T1000 (cell line): ENCODE results near the gene CLOCK.

ENCODE experiments used
- DNase-seq: peaks from one replicate; lab custom pipeline; 2025; ENCODE audit warnings: mixed read lengths; lab: John Stamatoyannopoulos, UW

Gene CLOCK

DNA sequence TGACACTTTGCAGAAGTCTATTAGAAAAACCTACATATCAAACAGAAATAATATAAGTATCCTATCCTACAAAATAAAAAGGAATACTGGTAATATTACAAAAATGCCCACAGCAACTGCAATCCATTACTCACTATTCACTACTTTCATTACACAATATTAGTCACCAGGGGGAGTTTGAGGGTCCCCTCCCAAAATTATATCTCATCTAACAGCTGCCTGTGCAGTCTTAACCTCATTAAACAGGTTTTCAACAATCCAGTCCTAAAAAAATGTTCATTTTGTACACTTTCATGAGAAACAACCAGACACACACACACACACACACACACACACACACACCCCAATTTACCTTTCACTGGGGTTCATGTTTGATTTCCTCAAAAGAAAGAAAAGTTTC lies 2.9 kb downstream of the CLOCK start:
- DNase-seq: no peak

- DNase-seq: no peak
These were observed 6.4 kb downstream of the CLOCK start for GRCh38 chr4:55540271-55540670.

GRCh38 chr4:55539658-55540057 lies 7.1 kb downstream of the CLOCK start:
- DNase-seq: no peak

DNA sequence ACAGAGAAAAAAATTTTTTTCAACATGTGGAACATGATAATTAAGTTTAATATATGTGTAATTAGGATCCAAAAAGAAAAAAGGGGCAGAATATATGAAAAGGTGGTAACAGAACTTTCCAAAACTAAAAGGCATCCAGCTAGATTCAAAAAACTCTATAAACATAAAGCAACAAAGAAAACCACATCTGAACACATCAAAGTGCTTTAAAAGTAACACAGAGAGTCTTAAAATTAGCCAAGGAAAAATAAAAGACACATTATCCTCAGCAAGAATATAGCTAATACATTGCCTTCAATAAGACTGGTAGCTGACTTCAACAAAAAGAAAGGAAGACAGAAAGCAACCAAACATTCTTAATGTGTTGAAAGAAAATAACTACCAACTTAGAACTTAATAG lies 8.2 kb downstream of the CLOCK start:
- no peak for DNase-seq

DNA sequence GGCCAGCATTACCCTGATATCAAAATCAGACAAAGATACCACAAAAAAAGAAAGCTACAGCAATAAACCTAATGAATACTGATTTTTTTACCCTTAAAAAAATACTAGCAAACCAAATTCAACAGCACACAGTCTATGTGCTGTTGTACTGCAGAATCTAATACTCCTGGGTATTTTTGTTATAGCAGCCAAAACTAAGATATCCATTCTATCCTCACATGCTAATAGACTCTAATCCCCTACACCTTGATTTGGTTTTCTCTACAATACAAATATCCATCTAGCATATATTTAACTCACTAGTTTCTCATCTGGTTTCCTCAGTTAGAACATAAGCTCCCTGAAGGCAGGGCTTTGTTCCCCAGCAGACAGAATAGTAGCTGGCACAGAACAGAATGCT lies 12.4 kb downstream of the CLOCK start:
- no peak for DNase-seq

- DNase-seq: no peak
These were observed 16.0 kb downstream of the CLOCK start for GRCh38 chr4:55530691-55531090.

DNA sequence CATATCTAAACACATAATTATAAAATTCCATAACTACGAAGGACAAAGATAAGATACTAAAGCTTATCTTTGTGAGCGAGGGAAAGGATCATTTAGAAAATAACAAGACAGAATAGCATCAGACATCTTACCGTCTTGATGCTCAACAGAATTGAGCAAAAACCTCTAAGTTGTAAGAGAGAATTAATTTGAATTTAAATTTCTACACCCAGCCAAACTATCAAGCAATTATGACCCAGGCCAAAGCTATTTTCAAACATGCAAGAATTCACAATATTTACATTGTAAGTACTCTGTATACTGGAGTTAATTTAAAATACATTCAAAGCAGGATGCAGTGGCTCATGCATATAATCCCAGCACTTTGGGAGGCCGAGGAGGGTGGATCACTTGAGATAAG lies 16.5 kb downstream of the CLOCK start:
- no peak for DNase-seq

GRCh38 chr4:55528491-55528890 lies 18.2 kb downstream of the CLOCK start:
- DNase-seq: no peak

DNA sequence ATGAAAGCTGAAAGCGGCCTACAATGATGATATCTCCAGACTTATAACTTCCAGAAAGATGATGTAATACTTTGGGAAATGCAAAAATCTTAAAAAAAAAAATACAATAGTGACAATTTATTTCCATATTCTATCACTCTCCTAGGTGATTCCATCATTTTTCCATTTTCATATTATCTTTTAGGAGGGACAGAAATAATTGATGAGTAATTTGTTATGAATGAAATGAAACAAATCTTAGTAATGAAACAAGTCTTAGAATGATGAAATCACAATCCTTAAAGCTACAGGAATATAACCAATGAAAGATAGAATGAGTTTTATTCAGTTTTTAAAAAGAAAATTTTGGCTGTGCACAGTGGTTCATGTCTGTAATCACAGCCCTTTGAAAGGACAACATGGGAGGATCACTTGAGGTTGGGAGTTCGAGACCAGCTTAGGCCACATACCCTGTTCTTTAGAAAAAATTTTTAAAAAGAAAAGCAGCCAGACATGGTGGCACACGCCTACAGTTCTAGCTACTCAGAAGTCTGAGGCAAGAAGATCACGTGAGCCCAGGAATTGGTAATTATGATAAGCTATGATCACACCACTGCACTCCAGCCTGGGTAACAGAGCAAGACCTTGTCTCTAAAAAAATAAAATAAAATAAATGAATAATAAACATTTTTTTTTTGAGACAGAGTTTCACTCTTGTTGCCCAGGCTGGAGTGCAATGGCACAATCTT lies 21.7 kb downstream of the CLOCK start:
- no peak for DNase-seq

GRCh38 chr4:55518442-55518841 lies 28.3 kb downstream of the CLOCK start:
- DNase-seq: no peak

GRCh38 chr4:55517526-55518229 lies 29.0 kb downstream of the CLOCK start:
- no peak for DNase-seq

DNA sequence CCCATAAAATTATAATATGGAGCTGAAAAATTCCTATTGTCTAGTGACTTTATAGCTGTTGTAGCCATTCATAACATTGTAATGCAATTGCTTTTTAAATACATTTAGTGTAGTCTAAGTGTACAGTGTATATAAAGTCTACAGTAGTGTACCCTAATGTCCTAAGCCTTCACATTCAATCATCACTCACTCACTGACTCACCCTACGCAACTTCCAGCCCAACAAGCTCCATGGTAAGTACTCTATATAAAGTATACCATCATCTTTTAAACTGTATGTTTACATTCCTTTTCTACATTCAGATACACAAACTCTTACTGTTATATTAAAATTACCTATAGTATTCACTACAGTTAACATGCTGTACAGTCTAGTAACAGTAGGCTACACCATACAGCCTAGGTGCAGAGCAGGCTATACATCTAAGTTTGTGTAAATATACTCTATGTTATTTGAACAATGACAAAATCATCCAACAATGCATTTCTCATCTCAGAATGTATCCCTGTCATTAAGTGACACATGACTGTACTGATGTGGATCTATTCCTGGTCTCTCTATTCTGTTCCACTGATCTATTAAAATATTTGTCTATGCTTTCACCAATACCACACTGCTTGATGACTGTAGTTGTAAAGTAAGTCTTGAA lies 33.7 kb downstream of the CLOCK start:
- no peak for DNase-seq

GRCh38 chr4:55512077-55512476 lies 34.6 kb downstream of the CLOCK start:
- DNase-seq: no peak

GRCh38 chr4:55510685-55511084 lies 36.0 kb downstream of the CLOCK start:
- DNase-seq: no peak

DNA sequence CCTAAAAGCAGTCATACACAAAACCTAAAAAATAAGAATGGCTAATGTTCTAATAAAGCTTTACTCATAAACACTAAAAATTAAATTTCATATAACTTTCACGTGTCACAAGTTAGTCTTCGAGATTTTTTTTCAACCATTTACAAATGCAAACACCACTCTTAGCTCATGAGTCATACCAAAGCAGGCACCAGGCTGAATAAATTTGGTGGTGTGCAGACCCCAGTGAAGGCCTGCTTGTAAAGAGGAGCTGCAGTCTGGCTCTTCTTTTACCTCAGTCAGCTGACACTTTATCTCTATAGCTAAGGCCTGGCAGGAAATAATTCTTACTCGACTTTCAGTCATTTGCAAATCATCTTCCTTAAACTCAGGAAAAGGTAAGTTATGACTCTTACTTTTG lies 37.4 kb downstream of the CLOCK start:
- no peak for DNase-seq

DNA sequence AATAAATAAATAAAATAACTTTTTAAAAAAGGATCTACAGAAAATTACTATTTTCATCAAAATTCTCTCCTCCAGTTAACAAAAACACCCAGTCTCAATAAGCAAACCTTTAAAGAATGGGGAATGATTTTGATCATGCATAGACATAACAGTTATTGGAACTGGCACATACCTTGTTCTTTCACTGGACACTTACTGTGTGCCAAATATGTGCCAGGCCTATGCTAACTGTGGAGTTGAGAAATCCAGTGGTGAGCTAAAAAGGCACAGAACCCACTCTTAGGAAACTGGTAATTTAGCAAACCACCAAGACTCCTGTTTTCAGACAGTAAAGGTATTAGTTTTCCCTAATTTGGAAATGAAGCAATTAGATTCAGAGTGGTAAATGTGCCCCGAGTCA lies 39.1 kb downstream of the CLOCK start:
- no peak for DNase-seq

DNA sequence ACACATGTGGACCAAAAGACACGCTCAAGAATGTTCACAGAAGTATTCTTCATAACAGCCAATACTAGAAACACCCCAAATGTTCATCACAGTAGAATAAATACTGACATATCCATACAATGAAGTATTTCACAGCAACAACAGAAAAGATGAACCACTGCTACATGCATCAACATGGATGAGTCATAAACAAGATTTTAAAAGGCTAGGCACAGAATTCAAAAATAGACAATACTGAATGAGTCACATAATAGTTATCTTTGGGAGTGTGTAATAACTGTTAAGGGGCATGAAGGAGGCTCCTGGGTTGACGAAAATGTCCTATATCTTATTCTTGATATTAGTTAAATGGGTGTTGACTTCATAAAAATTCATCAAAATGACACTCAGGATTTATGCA lies 43.5 kb downstream of the CLOCK start:
- DNase-seq: no peak

- no peak for DNase-seq
These were observed 46.6 kb downstream of the CLOCK start for GRCh38 chr4:55500072-55500471.

DNA sequence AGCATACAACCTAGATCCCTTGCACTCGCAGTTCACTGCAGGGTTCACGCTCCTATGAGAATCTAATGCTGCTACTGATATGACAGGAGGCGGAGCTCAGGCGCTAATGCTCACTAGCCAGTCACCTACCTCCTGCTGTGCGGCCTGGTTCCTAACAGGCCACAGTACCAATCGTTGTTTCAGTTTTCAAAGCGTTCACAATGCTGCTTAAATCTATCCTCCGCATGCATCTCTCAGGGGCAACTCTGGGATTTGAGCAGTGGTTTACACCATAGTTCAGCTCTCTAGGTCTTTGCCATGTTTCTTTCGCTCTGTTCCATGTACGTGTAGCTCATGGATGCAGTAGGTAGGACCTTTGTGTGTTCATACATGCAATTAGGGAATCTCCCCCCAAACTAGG lies 47.2 kb downstream of the CLOCK start:
- DNase-seq: no peak

DNA sequence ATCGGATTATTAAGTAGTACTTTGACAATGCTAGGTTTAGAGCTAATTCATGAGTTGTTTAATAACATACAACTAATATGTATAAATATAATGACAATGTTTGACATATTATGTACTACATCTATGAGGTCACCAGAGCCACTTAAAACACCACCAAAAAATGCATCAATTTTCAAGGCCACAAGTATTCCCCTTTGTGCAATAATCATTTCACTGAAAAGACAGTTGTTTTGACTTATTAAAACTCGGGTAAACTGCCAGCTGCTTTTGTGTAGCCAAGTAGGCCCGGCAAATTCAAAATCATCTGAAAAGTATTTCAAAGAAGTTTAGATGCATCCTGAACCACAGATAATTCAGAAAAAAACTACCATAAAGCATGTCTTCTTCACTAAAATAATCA lies 48.7 kb downstream of the CLOCK start:
- no peak for DNase-seq

GRCh38 chr4:55491486-55491885 lies 55.2 kb downstream of the CLOCK start:
- no peak for DNase-seq

DNA sequence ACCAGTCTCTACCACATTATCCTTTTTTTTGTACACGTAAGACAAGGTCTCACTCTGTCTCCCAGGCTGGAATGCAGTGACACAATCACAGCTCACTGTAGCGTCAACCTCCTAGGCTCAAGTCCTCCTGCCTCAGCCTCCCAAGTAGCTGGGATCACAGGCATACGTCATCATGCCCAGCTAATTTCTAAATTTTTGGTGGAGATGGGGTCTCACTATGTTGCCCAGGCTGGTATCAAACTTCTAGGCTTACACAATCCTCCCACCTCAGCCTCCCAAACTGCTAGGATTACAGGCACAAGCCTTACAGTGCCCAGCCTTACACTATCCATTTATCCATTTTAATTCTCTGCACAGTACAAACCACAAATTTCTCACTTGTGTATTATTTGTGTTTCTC lies 58.0 kb downstream of the CLOCK start:
- DNase-seq: no peak

- no peak for DNase-seq
These were observed 60.9 kb downstream of the CLOCK start for GRCh38 chr4:55485821-55486220.
